CD1c-positive myeloid dendritic cell (primary cell): ENCODE data around the gene SLC46A1.

ENCODE experiments used
- DNase-seq: peaks from one replicate; pipeline ENCODE4 v3.0.0-alpha.2; 2016; ENCODE audit errors: extremely low spot score

Gene SLC46A1

DNA sequence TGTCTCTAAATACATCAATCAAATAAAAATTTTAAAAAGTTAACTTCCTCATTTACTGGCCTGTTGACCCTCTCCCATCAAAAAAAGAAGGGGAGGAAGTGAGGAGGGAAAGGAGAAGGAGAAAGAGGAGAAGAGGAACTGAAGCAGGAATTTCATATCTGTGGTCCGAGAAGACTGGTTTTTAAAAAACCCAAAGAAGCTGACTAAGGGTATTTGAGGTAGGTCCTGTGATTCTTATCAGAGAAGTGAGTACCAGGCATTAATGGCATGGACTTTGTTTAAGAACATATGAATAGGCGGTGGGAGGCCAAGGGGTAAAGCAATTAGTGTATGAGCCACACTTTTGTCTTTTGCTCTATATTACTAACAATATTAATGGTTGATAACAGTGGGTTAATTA, 2.0 kb downstream of the SLC46A1 start:
- DNase-seq: peak; percentile 47

DNA sequence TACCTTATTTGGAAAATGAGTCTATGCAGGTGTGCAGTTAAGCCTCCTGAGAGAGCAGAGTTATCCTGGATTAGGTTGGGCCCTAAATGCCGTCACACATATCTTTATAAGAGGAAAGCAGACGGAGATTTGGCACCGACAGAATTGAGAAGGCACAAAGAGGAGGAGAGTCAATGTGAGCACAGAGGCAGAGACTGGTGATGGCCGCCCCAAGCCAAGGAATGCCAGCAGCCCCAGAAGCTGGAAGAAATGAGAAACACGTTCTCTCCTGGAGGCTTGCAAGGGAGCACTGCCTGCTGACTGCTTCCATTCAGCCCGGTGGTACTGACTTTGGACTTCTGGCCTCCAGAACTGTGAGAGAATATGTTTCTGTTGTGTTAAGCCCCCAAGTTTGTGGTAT, 3.2 kb downstream of the SLC46A1 start:
- DNase-seq: no peak

DNA sequence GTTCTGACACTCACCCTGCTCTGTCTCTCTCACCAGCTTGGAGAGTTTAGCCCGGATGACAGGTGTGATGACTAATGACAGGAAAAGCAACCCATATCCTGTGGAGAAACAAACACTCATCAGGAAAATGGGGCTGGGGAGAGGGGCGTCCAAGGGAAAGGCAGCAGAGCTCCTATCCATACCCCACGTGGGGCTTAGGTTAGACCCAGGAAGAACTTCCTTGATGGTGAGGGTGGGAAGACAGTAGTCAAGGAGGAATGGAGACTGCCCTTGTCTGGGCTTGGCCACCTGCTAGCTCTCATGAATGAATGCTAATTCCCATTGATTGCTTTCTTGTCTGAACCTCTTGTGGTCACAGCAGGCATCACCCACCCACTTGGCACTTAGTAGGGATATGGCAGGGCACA, 3.8 kb downstream of the SLC46A1 start:
- DNase-seq: no peak

DNA sequence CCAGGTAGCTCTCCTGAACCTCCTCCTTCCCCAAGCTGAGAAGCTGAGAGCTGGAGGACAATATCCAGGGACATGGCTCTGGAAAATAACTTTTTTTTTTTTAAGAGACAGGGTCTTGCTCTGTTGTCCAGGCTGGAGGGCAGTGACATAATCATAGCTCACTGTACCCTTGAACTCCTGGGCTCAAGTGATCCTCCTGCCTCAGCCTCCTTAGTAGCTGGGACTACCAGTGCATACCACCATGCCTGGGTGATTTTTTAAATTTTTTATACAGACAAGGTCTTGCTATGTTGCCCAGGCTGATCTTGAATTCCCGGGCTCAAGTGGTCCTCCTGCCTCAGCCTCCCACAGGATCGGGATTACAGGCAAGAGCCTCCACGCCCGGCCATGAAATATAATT, 6.2 kb downstream of the SLC46A1 start:
- no peak for DNase-seq

DNA sequence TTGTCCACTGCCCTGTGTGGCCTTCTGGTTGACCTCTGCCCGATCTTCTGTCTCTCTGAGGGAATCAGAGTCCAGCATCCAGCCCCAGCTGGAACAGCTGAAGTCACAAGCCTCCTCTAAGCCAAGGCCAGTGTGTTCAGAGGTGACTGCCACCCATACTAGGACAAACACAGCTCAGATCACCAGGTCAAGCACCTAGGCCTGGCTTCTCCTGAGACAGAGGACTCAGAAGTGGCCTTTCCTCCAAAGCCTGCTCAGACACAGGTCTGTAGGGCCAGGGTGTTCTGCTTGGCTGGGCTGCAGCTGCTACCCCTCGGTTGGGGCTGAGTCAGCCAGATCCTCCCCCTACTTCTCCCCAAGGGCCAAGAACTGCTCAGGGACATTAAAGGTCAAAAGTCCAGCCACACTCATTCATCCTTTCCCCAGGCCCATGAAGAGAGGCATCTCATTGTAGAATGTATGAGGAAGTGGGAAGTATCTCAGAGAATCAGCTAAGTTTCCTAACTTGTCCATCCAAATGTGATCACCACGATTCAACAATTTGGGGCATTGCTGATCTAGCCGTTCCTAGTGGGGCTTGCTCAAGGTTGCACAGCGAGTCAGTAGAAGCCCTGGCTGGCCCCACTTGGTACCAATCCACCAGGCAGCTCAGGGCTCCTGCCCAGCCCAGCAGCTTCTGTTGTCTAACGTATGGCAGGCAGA, 7.6 kb downstream of the SLC46A1 start:
- no peak for DNase-seq

DNA sequence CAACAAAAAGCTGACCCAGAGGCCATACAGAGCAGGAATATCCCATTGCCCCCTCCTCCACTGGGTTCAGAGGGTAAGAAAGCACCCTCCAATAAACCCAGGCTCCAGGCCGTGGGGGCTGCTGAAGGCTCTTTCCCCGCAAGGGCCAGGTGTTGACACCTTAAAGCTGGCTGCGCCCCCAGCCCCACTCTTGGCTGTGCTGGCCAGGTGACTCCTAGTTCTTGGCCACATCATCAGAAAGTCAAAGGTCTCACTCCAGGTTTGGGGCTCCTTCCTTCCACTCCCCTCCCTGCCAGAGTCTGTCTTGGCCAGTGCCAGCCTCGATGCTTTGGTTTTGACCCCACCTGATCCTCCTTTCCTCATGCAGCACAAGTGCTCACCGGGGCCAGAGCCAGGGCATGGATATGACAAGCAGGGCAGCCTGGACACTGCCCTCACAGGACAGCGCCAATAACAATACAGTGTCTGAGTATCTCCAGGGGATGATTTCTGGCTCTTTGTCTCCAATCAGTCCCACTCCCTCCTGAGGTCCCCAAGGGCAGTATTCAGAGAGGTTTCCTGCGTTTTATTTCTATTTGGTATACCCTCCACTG, 8.2 kb downstream of the SLC46A1 start:
- DNase-seq: no peak

DNA sequence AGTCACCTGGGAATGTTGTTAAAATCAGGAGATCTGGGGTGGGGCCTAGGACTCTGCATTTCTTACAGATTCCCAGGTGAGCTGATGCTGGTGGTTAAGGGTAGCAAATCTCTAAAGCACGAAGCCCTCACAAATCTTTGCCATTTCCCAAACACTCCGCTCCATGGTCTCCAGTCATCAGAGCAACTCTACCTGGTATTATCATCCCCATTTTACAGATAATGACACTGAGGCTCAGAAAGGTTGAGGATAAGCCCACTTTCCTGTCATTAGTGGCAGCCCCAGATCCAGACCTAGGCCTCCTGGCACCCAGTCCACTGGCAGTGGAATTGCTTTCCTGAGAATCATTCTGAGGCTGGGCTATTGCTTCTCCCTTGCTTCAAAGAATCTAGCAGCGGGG, 8.7 kb downstream of the SLC46A1 start:
- DNase-seq: no peak

DNA sequence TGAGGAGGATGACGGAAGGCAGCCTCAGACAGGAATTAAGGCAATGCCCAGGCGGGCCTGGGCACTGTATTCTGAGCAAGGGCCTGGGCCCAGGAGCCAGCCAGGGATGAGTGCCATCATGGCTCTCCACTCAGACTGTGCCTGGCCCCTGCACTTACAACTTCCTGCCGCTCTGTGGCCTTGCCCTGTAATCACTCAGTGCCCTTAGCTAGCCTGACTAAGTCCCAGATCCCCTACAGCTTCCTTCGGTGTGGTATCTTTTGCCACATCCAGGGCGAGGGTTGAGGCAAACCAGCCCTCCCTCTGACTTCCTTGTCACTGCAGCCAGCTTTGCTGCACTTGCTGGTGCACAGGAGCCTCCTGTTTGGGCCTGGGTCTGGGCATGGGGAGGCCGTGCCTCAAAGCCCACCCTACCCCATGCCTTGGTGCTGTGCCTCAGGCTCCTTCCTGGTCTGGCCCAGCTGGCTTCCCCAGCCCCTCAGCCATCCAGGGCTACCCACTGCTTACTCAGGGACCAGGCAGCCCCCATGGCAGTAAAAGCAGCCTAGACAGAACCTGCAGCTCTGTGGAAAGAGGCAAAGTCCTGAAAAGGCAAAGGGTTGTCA, 9.3 kb downstream of the SLC46A1 start:
- no peak for DNase-seq

DNA sequence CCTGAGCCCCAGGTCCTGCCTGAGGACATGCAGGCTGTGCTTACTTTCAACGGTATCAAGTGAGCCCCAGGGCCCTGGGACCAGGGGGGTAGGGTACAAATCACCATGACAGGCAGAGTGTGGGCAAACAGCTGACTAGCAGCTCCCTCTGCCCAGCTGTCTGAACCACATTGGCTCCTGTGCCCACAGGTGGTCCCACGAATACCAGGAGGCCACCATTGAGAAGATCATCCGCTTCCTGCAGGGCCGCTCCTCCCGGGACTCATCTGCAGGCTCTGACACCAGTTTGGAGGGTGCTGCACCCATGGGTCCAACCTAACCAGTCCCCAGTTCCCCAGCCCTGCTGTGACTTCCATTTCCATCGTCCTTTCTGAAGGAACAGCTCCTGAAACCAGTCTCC, 10.0 kb downstream of the SLC46A1 start:
- no peak for DNase-seq

DNA sequence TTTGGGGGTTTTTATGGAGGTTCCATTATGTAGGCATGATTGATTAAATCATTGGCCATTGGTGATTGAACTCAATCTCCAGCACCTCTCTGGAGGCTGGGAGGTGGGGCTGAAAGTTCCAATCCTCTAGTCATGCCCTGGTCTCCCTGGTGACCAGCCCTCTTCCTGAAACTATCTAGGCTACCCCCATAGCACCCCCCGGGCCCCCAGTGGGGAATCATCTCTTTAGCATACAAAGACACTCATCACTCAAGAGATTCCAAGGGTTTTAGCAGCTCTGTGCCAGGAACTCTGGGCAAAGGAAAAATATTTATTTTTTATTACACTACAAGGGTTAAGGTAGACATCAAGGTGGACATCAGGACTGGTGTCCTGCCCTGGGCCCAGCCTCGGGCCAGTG, 10.6 kb downstream of the SLC46A1 start:
- DNase-seq: no peak

DNA sequence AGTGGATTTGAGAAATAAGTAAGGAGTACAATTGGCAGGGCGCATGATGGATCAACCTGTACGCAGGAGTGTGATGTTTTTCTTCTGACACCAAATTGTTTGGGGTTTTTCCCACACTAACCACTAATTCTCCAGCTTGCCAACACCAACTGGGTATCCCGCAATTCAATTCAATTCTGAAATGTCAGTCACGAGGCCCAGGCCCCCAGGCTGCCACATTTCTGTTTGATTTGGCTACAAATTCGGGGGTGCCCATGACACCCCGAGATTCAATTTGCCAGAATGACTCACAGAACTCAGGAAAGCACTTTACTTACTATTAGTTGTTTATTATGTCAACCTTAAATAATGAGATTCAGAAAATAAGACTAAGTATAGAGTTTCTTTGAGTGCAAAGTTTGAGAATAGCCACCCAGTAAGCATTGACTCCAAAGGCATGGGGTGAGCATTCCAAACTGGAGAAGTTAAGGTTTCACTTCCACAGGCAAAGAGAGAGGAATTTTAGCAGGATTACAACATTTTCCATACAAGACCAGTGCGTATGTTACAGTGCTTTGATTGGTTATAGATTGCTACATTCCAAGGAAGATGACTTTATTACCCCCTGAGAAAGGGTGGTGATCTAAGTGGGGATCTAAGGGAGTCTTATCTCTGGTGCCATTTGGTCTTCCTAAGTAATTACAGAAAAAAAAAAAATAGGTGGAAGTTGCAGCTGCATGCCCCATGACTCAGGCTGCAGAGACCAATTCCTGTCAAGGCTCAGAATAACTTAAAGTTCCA, 11.5 kb downstream of the SLC46A1 start:
- DNase-seq: no peak

DNA sequence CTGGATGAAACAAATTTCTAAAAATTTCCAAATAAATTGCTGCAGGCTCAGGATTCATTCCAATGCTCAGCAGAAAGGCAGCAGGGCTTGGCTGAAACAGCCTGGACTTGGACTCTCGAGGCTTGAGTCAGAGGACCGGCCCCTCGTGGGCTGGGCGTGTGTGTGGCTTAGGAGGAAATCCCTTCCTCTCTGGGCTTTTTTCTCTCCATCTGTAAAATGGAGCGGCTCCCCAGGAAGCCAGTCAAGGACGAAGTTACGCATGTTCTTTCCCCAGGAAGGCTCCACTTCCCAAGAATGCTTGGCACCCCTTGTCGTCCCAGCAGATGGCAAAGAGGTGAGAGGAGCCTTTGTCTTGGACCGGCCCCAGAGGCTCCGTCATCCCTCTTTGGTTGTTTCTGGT, 13.5 kb downstream of the SLC46A1 start:
- DNase-seq: no peak

DNA sequence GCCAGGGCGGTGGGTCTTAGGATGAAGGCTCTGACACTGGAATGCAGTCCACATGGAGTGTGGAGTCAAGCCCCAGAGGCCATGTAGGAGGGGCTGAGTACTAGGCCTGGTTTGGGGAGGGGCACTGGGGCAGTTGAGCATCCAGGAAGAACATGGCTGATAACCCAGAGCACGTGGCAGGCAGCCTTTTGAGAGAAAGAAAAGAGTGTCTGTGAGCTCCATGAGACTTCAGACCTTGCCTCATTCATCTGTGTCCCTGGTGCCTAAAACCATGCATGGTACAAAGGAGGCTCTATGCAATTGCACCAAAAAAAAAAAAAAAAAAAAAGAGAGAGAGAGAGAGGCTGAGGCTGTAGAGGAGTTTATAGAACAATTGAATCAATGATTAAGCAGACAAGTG, 14.6 kb downstream of the SLC46A1 start:
- no peak for DNase-seq

DNA sequence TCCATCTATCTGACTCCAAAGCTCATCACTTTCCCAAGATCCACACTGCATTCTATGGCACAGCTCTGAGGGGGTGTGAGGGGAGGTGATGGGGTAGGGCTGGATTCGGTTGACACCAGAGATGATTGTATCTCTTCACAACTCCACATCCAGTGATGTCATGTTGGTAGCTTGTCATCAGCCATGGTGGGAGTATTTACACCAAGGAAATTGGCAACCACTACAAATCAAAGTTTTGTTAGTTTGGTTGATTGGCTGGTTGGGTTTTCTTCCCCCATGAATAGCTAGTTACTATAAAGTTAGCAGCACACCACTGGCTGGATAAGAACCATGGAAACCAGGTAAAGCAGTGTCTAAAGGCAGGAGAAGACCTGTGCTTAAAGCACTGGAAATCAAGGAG, 15.0 kb downstream of the SLC46A1 start:
- DNase-seq: no peak

DNA sequence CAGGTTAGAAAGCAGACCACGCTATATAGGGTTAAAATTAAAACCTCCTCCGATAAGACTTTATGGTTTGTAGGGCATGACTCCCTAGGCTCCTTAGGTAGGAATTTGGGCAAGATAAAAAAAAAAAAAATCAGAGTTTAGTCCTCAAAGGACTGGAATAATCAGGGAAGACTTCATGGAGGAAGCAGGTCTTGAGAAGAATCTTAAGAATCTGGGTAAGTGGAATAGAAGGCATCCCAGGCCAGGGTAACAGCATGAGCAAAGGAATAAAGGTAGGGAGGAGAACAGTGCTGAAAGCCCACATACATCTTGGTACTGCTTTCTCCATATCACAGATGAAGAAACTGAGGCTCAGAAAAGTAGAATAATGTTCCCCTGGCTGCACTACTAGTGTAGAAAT, 15.4 kb downstream of the SLC46A1 start:
- DNase-seq: no peak

DNA sequence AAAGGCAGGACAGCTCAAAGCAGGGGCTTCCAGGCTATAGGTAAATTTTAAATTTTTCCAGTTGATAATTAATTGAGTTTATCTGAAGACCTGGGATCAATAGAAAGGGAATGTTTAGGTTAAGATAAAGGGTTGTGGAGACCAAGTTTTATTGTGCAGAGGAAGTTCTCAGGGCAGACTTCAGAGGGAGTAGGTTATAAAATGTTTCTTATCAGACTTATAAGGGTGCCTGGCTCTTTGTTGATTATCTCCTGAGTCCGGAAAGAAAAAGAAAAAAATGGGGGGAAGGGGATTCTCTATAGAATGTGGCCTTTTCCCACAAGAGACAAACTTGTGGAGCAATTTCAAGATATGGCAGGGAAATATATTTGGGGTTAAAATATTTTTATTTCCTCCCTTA, 15.9 kb downstream of the SLC46A1 start:
- no peak for DNase-seq

DNA sequence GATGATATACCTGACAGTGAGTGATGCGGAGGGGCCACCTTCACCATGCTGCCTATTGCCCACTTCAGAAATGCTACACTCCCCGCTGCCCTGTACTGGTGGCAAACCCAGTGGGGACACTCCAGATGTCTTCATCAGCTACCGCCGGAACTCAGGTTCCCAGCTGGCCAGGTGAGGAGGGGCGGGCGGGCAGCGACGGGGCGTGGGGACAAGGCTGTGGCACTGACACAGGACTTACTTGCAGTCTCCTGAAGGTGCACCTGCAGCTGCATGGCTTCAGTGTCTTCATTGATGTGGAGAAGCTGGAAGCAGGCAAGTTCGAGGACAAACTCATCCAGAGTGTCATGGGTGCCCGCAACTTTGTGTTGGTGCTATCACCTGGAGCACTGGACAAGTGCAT, 17.9 kb downstream of the SLC46A1 start:
- no peak for DNase-seq

DNA sequence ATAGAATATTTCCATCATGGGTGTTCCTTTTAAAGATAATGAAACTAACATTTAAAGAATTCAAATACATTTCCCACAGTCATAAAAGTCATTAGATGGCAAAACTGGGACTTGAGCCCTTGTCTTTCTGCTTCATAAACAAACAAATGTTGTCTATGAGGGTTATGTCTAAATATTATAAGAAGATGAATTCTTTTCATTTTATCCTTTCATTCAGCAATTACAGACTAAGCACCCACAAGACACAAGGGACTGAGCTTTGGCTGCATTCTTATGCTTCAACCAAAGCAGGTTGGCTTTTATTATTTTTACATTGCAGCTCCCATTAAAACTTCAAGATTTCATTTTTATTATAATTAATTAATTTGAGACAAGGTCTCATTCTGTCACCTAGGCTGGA, 19.6 kb downstream of the SLC46A1 start:
- DNase-seq: no peak

DNA sequence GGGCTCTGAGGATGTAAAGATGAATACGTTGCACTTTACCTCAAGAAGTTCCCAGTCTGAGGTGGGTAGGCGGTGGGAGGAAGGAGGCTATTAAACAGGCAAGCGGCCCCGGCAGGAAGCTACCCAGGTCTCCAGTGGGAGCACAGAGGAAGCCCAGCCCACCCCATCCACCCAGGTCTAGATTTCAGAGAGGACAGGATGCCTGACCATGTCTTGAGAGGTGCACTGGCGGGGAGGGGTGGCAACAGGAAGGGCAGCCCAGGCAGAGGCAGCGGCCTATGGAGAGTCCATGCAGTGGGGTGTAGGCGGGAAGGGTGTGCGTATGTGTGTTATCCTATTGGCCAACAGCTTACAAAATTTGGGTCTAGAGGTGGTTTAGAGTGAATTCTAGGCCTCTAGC, 20.6 kb downstream of the SLC46A1 start:
- no peak for DNase-seq

DNA sequence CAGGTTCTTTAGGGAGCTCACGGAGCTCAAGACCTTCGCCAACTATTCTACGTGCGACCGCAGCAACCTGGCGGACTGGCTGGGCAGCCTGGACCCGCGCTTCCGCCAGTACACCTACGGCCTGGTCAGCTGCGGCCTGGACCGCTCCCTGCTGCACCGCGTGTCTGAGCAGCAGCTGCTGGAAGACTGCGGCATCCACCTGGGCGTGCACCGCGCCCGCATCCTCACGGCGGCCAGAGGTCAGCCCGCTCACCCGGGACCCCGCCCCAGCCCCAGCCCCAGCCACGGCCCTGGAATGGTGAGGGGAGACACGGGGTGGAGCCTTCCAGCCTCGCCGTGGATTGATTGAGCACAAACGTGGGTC, 21.0 kb downstream of the SLC46A1 start:
- DNase-seq: no peak

DNA sequence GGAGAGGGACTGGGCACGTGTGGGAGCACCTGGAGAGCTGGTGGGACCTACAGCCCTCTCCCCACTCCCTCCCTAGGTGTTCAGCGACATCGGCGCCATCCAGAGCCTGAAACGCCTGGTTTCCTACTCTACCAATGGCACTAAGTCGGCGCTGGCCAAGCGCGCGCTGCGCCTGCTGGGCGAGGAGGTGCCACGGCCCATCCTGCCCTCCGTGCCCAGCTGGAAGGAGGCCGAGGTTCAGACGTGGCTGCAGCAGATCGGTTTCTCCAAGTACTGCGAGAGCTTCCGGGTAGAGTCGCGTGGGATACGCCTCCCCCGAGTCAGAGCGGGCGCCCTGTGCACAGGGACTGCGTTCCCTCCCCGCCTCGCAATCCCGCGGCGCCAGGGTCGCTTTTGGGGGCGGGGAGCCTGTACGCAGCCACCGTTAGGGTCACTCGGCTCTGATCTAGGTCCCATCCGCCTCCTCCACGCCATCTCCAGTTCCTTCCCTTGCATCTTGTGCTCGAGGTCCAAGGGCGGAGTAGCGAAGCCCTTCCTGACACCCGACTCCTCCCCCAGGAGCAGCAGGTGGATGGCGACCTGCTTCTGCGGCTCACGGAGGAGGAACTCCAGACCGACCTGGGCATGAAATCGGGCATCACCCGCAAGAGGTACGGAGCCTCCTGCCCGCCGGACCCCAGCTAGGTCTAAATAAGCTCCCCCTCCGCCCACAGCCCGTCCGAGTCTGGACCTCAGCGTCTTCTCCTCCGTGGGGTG, 21.6 kb downstream of the SLC46A1 start:
- DNase-seq: peak; percentile 64

DNA sequence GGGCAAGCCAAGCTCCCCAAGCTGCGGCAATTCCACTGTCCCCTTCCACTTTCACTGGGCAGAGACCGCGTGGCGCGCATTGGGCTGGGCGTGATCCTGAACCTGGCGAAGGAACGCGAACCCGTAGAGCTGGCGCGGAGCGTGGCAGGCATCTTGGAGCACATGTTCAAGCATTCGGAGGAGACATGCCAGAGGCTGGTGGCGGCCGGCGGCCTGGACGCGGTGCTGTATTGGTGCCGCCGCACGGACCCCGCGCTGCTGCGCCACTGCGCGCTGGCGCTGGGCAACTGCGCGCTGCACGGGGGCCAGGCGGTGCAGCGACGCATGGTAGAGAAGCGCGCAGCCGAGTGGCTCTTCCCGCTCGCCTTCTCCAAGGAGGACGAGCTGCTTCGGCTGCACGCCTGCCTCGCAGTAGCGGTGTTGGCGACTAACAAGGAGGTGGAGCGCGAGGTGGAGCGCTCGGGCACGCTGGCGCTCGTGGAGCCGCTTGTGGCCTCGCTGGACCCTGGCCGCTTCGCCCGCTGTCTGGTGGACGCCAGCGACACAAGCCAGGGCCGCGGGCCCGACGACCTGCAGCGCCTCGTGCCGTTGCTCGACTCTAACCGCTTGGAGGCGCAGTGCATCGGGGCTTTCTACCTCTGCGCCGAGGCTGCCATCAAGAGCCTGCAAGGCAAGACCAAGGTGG, 24.7 kb downstream of the SLC46A1 start:
- peak; percentile 21 for DNase-seq
